LoVo (cell line): ENCODE data around the gene SETD6.

Experiments used
- DNase-seq: peaks from one replicate; pipeline ENCODE4 v3.0.0-alpha.2; 2016; ENCODE audit warnings: low spot score

The SETD6 gene

GRCh38 chr16:58507963-58508670 lies 7.2 kb upstream of the SETD6 start:
- no peak for DNase-seq

GRCh38 chr16:58508671-58509251 lies 6.6 kb upstream of the SETD6 start:
- DNase-seq: no peak

GRCh38 chr16:58509256-58510096 lies 5.8 kb upstream of the SETD6 start:
- no peak for DNase-seq

GRCh38 chr16:58510097-58510775 lies 5.1 kb upstream of the SETD6 start:
- no peak for DNase-seq

DNA sequence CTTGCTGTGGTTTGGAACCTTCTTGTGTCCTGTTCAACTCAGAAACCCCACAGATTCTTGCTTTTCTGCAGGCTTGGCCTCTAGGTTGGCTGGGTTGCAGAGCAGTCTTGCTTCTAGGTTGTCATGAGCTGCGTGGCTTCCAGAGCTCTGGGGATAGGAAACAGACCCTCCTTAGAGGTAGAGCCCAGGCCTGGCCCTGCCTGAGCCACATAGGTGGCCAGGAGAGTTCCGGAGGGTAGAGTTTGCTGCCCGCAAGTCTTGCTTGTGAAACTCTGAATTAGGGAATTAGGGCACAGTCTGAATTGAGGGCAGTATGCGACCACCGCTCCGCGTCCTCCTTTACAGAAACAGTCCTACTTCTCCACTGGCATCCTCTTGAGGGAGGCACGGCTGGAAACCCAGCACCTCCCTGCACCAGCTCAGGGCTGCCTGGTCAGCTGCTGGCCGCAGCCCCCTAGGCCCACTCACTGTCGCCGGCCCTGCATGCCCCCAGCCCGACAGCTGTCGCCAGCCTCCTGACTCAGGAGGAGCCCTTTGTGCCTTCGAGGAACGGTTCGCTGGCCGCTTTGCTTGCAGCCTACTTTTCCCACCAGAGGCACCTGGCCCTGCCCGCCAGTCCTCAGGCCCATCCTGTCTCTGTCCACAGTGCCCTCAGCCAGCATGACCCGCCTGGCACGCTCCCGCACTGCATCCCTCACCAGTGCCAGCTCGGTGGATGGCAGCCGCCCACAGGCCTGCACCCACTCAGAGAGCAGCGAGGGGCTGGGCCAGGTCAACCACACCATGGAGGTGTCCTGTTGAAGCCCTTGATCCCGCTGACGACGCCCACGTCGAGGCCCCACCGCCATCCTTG lies 4.3 kb upstream of the SETD6 start:
- no peak for DNase-seq

GRCh38 chr16:58511933-58512815 lies 3.1 kb upstream of the SETD6 start:
- DNase-seq: peak; percentile 66

GRCh38 chr16:58513874-58514273 lies 1.4 kb upstream of the SETD6 start:
- no peak for DNase-seq

DNA sequence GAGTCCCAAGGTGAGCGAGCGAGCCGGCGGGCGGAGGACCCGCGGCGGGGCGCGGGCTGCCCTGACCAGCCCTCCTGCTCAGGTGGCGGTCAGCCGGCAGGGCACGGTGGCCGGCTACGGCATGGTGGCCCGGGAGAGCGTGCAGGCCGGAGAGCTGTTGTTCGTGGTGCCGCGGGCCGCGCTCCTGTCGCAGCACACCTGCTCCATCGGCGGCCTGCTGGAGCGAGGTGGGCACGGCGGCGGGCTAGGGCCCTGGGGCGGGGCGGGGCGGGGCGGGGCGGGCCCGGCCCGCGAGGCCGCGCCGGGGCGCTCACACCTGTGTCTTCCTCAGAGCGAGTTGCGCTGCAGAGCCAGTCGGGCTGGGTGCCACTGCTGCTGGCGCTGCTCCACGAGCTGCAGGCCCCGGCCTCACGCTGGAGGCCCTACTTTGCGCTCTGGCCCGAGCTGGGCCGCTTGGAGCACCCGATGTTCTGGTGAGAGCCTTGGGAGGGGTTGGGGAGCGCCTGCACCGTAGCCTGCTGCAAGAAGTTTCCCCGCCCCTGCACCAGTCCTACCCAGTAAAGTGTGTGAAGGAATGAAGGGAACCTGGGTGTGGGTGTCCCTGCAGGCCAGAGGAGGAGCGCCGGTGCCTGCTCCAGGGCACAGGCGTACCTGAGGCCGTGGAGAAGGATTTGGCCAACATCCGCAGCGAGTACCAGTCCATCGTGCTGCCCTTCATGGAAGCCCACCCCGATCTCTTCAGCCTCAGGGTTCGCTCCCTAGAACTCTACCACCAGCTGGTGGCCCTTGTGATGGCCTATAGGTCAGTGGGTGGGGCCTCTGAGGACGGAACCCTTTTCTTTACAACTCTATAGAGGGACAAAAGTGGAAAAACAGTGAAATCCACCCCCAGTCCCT lies 802 bp downstream of the SETD6 start:
- peak; percentile 43 for DNase-seq

DNA sequence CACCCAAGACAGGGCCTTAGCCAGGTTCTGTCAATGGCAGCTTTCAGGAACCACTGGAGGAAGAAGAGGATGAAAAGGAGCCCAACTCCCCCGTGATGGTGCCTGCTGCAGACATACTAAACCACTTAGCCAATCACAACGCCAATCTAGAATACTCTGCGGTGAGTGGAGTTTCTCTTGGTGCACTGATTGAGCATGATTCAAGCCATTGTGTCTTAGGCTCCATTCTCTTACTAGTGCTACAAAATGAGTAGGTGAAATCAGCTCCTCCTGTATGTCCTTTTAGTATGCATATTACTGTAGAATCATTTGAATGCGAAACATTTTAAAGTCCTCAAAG lies 1.4 kb downstream of the SETD6 start:
- DNase-seq: no peak

GRCh38 chr16:58518083-58518979 lies 3.0 kb downstream of the SETD6 start:
- DNase-seq: no peak

DNA sequence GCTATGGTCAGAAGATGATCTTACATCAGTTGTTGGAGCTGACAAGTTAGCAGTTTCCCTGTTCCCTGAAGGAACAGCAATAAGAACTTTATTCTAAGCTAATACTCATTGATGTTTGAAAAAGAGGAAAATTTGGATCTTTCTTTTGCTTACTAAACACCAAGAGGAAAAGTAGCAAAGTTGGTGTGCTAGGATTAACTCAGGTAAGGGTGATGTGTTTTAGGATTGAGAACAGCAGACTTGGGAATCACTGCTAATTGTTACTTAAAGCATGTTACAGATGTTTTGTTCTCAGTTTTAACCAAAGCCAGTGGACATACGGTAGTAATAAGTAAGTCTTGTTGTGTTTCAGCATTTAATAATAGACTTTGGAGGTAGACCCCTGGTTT lies 3.7 kb downstream of the SETD6 start:
- DNase-seq: no peak

- no peak for DNase-seq
These were observed 4.4 kb downstream of the SETD6 start for GRCh38 chr16:58519707-58520106.

GRCh38 chr16:58530179-58530578 lies 14.9 kb downstream of the SETD6 start:
- DNase-seq: no peak

- DNase-seq: no peak
These were observed 17.1 kb downstream of the SETD6 start for GRCh38 chr16:58532414-58532813.

DNA sequence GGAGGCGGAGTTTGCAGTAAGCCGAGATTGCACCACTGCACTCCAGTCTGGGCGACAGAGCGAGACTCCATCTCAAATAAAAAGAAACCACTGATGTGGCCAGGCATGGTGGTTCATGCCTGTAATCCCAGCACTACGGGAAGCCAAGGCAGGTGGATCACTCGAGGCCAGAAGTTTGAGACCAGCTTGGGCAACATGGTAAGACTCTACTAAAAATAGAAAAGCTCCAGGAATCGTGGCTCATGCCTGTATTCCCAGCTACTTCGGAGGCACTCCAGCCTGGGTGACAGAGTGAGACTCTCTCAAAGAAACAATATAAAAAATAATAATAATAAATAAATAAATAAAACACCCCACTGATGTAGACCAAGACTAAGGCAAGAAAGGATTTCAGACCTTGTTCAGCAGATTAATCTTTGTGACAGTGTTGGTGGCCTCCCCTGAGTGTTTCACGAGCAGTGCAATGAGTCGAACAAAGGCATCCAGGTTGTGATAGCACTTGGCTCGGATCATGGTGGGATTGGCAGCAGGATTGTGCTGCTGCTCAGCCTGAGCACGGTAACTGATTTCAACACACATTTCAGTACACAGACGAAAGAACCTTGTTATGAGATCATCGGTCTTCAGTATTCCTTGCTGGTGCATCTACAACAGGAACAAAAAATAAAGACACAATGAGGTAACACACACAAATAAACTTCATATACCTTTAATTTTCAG lies 18.6 kb downstream of the SETD6 start:
- DNase-seq: no peak

DNA sequence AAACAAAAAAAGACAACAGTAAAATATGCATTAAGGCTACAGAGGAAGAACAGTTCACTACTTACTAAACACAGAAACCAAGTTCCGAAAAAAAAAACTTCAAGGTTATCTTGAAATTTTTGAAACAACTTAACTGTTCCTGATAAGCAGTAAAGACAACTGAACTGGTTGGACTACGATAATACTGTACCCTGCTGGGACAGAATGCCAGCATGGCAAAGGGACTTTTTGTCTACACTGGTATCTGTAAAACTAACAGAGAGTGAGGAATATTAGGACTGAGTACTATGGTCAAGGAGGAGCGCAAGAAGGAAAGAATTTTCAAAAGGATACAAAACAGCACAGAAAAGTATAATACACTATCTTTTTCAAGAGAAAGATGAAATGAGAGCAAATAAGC lies 19.8 kb downstream of the SETD6 start:
- no peak for DNase-seq

GRCh38 chr16:58536278-58536677 lies 21.0 kb downstream of the SETD6 start:
- DNase-seq: no peak
